HG02943 (cell line): ENCODE measurements around the gene PSRC1.

Experiments
- ATAC-seq: cut with Tn5 transposase; IDR thresholded peaks from one replicate; pipeline ENCODE4 v1.9.1; 2021; ENCODE audit warnings: mild to moderate bottlenecking, low read depth, moderate library complexity; ENCODE audit not compliant: unreplicated experiment

PSRC1 gene

DNA sequence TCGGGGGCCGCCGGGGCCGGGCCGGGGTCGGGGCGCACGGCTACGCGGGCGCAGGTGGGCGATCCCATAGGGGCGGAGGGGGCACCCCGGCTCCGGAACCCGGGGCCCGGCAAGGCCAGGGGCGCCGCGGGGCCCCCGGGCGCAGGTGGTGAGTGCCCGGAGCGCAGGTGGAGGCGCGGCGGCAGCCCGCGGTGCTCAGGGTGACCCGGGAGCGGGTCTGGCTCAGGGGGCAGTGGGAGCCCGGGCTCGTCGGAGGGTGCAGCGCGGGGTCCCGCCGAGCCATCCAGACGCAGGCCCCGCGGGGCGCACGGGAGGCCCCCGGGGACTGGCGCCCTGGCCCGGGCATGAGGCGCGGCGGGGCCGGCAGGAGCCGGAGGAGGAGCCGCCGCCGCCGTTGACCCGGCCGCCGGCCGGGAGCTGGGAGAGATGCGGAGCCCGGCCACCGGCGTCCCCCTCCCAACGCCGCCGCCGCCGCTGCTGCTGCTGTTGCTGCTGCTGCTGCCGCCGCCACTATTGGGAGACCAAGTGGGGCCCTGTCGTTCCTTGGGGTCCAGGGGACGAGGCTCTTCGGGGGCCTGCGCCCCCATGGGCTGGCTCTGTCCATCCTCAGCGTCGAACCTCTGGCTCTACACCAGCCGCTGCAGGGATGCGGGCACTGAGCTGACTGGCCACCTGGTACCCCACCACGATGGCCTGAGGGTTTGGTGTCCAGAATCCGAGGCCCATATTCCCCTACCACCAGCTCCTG, 33.1 kb downstream of the PSRC1 start:
- no peak for ATAC-seq

DNA sequence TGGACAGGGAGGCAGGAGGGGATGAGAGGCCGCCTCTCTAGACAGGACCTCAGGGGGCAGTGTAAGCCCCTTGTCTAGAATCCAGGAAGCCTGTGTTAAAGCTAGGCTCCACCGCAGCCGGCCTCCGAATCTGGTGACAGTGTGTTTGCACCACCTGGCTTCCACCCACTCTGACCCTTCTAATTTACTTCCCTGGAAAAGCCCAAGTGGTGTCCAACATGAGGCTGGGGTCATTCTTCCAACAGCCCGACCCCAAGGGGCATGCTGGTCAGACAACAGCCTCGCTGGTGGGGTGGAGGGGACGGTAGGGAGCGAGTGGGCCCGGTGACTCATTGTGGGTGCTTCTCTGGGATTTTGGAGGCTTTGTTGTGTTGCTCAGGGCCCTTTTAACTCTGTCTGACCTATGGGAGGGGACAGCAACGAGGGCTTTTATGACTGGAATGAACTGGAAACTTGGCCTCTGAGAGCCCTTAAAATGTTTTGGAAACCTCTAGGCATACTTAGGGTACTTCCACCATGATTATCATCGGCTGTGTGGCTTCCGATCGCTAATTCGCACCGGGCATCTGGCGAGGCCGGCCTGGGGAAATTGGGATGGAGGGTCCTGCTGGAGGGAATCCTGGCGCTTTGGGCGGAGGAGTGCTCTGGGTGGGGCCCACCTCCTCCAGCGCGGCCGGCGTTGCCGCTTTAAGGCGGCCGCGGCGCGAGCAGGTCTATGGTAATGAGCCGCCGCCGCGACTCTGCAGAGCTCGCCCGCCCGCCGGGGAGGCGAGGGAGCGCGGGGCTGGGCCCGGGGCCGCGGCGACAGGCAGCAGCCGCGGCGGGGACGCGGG, 33.9 kb downstream of the PSRC1 start, which contains the start of gene CELSR2:
TSS of gene CELSR2 (plus strand) at position 743 of the 833 bp plus-strand sequence. CDS start 541 bp downstream, outside the sequence.
- ATAC-seq = no peak

GRCh38 chr1:109248444-109248796, 34.5 kb downstream of the PSRC1 start:
- ATAC-seq = no peak

DNA sequence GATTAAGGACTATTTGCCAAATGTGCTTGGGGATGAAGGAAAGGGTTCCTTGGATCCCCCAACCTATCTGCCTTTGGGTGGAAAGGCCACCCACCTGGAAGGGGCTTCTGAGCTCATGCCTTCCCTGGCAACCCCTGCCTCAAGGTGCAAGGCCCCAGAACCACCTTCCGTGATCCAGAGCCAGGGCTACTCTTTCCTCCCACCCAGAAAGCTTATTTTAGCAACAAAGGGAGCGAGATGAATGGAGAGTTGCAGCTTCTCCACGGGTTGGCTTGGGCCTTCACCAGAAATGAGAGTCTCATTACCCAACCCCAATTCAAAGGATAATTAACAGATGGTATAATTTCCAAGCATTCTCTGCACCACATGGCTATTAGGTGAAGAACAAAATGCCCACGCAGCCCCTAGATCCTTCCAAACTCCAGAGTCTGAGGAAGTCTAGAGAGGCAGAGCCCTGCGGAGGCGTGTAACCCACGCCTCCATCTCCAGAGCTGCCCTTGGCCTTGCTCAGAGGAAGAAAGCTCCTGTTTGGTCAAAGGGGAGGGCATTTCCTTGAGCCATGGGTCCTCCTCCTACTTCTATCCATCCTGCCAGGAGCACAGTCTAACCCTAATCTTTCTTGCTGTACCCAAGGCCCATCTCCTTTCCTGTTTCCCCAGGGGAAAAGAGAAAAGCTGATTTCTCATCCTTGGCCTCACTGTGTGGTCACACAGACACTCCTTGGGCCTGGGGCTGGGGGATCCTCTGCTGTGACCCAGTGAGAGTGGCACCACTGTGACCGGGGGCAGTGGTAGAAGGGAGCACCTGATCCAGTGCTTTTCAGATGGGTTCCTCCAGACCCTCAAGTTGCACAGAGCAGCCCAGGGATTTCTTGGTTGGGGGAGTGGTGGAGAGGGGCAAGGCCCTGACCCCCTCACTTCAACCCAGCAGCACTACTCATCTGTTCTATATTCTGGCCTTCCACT, 35.3 kb downstream of the PSRC1 start:
- no peak for ATAC-seq

DNA sequence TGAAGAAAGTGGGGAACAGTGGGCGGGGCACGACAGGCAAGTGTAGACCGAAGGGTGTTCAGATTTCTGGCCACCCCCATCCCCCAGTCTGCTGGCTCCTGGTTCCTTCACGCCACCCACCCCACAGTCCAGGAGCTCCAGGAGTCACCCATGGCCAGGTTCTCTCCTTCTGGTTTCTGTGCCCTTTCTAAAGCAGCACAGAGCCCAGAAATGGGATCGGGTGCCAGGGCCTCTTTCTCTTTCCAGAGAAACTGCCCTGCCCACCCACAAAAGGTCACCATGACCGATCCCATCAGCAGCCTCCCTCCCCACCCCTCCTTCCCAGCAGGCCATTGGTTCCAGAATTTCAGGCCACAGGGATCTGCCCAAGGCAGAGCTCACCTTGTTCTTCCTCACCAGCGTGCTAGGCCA, 36.8 kb downstream of the PSRC1 start:
- ATAC-seq = no peak

- no peak for ATAC-seq
Measured at GRCh38 chr1:109243860-109244552, 38.9 kb downstream of the PSRC1 start.

DNA sequence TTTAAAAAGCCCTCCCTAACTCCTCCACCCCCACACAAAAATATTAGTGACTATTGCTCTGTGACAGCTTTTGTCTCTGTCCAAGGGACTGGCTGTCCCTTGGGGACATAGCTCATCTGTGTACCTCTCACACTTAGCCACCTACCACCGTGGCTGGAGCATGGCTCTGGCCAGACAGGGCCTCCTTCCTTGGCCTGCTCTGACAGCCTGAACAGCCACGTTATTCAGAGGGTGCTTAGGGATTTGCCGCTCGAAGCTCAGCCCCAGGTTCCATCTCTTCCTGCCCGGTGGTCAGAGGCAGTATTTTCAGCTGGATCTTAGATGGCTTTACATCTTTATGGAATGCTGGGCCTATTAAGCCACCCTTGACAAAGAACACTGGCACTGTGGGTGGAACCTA, 39.7 kb downstream of the PSRC1 start:
- no peak for ATAC-seq

- ATAC-seq = no peak
Measured at GRCh38 chr1:109242387-109242786, 40.6 kb downstream of the PSRC1 start.

DNA sequence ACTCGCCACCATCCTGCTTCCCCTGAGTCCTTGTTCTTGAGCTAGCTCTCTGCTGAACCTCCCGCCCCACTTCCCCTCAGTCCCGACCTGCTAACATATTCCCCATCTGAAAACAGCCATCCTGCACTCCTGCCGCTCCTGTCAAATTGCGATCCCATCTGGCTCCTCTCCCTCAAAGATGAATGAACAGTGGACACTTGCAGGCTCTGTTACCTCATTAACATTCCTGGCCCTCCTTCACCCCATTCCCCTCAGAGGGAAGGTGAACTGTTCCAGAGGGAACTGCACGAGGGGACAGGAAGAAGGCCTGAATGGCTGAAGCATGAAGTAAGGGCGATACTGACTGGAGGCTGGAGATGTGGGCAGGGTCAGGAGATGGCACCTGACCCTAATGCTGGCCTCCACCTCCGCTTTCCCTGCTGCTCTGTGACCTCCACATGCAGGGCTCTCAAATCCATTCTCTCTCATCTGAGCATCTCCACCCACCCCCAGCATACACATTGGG, 41.1 kb downstream of the PSRC1 start:
- no peak for ATAC-seq

DNA sequence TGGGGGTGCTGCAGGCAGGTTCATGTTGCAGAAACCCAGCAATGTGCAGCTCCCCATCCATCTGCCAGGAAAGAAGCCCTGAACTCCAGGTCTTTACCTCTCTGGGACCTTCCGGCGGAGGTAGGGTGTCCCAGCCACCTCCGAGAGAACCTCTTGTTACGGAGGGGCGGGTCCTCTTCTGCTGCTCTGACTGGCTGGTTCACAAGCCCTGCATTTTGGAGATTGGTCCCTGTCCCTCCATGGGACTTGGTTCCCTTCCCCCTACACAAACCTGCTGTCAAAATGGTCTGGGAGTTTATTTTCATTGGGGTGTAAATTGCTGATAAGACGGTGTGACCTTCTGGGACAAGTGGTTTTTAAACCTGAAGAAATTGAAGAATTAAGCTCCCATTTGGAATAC, 41.6 kb downstream of the PSRC1 start:
- no peak for ATAC-seq

DNA sequence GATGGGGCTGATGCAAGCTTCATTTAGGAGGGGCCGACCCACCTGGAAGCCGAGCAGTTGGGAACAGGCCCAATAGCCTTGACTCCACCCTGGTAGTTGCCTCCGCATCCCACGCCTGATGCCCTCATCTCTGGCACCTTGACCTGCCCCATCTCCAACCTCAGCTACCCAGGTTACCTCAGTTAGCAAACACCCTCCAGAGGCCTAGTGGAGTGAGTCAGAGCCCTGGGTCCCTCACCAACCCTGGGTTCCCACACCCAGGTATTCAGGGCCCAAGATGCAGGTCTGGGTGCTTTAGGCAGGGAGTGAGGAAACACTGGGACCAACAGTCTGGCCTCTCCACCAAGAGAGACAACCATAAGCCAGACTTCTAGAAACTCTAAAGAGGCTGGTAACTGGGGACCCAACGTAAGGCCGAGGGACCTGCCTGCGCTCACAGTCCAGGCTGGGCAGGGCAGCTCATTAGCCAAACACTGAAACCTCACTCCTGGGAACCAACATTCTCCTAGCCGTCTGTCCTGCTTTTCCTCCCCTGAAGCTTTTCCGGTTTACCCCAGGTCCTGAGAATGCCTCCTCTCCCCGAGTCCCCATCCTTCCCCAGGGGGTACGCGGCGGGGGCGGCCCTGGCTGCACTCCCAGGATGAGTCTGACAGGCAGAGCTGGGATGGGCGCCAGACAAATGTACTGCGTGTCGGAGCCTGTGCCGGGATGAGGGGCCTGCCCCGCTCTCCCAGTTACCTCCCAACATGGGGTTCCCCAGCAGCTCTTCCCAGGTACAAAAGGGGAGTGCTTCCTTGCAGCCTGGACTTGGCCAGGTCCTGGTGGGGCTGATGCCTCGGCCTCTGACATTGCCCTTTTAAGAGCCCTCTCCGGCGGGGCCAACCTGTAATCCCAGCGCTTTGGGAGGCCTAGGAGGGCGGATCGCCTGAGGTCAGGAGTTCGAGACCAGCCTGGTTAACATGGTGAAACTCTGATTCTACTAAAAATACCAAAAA, 42.5 kb downstream of the PSRC1 start:
- ATAC-seq = no peak

GRCh38 chr1:109239409-109240068, 43.4 kb downstream of the PSRC1 start:
- ATAC-seq = no peak

- no peak for ATAC-seq
Measured at GRCh38 chr1:109239047-109239408, 43.9 kb downstream of the PSRC1 start.

GRCh38 chr1:109238382-109238781, 44.6 kb downstream of the PSRC1 start:
- ATAC-seq = no peak

DNA sequence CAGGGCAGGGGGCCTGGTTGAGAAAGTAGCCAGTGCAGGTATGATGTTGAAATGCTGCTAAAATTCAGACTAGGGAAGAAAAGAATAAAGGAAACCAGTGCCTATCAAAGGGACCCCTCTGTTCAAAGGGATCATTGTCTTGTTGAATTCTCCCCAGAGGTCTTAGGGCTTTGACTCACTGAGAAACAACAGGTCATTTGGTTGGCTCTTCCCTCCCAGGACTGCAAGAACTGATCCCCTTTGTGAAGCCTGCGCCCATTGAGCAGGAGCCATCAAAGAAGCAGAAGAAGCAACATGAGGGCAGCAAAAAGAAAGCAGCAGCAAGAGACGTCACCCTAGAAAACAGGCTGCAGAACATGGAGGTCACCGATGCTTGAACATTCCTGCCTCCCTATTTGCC, 45.4 kb downstream of the PSRC1 start:
- no peak for ATAC-seq

GRCh38 chr1:109235137-109235536, 47.8 kb downstream of the PSRC1 start:
- no peak for ATAC-seq

DNA sequence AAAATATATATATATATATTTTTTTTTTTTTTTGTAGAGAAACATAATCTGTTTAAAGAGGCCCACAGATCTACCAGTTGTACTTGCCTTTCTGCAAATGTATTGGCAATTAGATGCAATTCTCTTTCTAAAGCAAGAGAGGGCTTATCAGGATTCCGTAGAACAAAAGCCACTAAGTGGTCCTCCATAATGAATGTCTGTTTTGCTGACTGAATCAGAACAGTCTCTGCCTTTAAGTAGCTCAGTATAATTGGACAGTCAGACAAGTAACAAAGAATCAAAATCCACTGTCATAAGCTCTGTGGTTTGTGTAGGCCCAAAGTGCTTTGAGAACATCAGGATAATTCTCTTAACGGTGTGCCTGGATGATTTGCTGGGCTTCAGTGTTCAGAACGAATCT, 51.9 kb downstream of the PSRC1 start:
- ATAC-seq = no peak
